ENCODE data around the gene PDE1C. TPM values are rescaled to one million over a fixed set of nuclear protein-coding genes. Genes with fewer than 3 reads are reported as not detected.

Gene PDE1C
- total RNA-seq, 1 donor from 2014 or later, result 0.26 TPM

DNA sequence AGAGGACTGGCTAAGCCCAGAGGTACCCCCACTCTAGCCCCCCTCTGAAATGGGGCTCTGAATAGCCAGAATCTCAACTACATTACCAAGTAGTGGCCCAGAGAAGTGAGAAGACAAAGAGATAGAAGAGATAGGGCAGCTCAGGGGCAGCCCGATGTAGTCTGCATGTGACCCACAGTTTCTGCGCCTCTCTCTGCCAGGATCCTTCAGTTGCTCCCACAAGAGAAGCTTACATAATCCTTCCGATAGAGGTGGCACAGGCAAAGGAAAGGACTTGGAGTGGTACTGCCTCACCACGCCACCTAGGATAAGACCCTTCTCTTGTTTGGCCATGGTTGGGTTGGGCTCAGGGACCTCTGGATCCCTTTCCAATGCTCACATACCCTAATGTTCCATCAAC is 5.4 kb upstream of the PDE1C start:
- no peak for DNase-seq (ENCODE audit: low read depth, low spot score)
- Mint-ChIP-seq H3K9me3 (no peaks in the 10 kb centered on the region), H3K27ac (ENCODE audit: unreplicated experiment) (no peak overlapping the region), H3K4me3 (no peak overlapping the region), H3K4me1 (peaks cover 5% of the 10 kb centered on the region), H3K27me3 (ENCODE audit: low read depth) (peaks cover 46% of the 10 kb centered on the region), H3K36me3 (ENCODE audit: low read depth) (no peaks in the 10 kb centered on the region)
- TF ChIP-seq, protein P1, sequence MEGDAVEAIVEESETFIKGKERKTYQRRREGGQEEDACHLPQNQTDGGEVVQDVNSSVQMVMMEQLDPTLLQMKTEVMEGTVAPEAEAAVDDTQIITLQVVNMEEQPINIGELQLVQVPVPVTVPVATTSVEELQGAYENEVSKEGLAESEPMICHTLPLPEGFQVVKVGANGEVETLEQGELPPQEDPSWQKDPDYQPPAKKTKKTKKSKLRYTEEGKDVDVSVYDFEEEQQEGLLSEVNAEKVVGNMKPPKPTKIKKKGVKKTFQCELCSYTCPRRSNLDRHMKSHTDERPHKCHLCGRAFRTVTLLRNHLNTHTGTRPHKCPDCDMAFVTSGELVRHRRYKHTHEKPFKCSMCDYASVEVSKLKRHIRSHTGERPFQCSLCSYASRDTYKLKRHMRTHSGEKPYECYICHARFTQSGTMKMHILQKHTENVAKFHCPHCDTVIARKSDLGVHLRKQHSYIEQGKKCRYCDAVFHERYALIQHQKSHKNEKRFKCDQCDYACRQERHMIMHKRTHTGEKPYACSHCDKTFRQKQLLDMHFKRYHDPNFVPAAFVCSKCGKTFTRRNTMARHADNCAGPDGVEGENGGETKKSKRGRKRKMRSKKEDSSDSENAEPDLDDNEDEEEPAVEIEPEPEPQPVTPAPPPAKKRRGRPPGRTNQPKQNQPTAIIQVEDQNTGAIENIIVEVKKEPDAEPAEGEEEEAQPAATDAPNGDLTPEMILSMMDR (conservative IDR thresholded peaks at IDR 0.05), result no peak

DNA sequence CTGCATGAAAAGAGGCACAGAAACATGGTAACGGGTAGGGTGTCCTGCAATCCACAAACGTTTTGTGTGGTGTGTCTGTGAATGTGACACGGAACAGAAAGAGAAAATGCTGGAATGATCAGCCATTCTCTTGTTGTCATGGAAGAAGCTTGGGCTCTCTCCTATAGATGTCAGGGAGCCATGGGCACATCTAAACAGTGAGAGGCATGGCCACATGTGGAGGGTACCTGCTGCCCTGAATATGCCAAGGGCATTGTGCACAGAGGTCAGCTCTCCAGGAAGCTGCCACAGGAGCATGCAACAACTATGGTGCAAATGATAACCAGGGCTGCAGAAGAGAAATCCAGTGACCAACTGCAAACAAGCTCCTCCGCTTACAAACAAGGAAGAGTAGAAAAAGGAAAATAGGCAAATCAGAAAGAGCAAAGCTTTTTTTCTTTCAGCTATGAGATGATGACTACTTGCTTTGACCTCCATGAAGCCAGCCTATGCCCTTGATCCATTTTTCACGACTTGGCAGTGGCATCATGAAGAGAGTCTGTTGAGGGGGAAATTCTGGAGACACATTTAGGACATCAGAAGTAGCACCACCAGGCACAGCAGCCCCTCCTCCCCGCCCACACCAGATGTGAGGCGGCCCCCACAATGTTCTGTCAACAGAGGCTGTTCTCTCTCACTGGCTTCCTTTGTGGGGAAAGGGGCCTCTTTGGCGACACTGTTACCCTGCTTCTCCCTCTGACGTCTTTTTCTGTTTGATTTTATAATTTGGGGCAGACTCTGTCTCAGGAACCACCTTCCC is 4.8 kb upstream of the PDE1C start:
- Mint-ChIP-seq H3K27me3 (ENCODE audit: low read depth) (peaks cover 52% of the 10 kb centered on the region), H3K36me3 (ENCODE audit: low read depth) (no peaks in the 10 kb centered on the region), H3K9me3 (no peaks in the 10 kb centered on the region)

DNA sequence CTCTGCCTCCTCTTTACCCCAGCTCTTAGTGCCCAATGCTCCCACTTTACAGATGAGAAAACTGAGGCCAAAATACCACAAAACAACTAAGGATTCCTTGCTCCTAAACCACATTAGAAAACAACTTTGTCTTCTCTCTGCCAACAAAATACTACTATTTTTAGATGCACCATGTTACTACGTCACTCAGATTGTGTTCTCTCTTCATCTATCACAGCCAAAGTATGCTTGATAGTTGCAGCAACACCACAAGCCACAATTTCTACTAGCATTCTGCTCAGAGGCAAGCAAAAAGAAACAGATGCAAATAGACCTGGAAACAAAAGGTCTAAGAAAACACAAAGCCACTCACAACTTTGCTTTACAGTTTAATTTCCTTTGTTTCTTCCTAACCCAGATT is 3.3 kb upstream of the PDE1C start:
- Mint-ChIP-seq H3K27ac (ENCODE audit: unreplicated experiment) (no peak overlapping the region), H3K4me1 (peaks cover 13% of the 10 kb centered on the region), H3K4me3 (no peak overlapping the region), H3K9me3 (no peaks in the 10 kb centered on the region), H3K27me3 (ENCODE audit: low read depth) (peaks cover 67% of the 10 kb centered on the region), H3K36me3 (ENCODE audit: low read depth) (no peaks in the 10 kb centered on the region)
- TF ChIP-seq, protein P1 (conservative IDR thresholded peaks at IDR 0.05), result no peak
- DNase-seq (ENCODE audit: low read depth, low spot score), result no peak

More for the DNA sequence above, 4.8 kb upstream of the PDE1C start:
- Mint-ChIP-seq H3K4me1 (peaks cover 11% of the 10 kb centered on the region), H3K4me3 (no peak overlapping the region), H3K27ac (ENCODE audit: unreplicated experiment) (no peak overlapping the region)
- TF ChIP-seq, protein P1 (conservative IDR thresholded peaks at IDR 0.05), result no peak
- no peak for DNase-seq (ENCODE audit: low read depth, low spot score)

DNA sequence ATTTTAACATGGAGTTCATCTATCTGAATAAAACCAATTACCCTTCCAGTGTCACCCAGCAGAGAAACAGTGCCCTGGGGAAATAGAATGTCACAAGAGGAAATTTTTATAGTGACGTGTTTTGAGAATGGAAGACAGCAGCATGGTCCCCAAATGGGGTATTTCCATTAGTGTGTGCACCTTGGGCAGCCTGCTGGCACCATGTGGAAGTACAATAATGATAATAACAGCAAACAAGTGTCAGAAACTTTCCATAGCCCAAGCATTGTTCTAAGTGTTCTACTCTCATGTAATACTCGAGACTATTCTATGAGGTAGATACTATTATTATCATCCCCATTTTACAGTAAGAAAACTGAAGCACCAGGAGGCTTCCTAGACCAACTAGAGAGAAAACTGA is 2.2 kb upstream of the PDE1C start:
- peak overlapping the region; percentile 54 for H3K4me3 Mint-ChIP-seq
- peaks cover 13% of the 10 kb centered on the region for H3K4me1 Mint-ChIP-seq
- no peaks in the 10 kb centered on the region for H3K36me3 Mint-ChIP-seq (ENCODE audit: low read depth)
- TF ChIP-seq, protein P1 (conservative IDR thresholded peaks at IDR 0.05), result peak; percentile 46
- H3K9me3 Mint-ChIP-seq, result no peaks in the 10 kb centered on the region
- no peak for DNase-seq (ENCODE audit: low read depth, low spot score)
- no peak overlapping the region for H3K27ac Mint-ChIP-seq (ENCODE audit: unreplicated experiment)
- H3K27me3 Mint-ChIP-seq (ENCODE audit: low read depth), result peaks cover 75% of the 10 kb centered on the region

- Mint-ChIP-seq H3K27me3 (ENCODE audit: low read depth) (peaks cover 83% of the 10 kb centered on the region), H3K4me1 (peaks cover 13% of the 10 kb centered on the region), H3K36me3 (ENCODE audit: low read depth) (no peaks in the 10 kb centered on the region), H3K27ac (ENCODE audit: unreplicated experiment) (no peak overlapping the region), H3K4me3 (peak overlapping the region; percentile 81), H3K9me3 (no peaks in the 10 kb centered on the region)
- TF ChIP-seq, protein P1 (conservative IDR thresholded peaks at IDR 0.05), result no peak
- DNase-seq (ENCODE audit: low read depth, low spot score), result no peak
Observed at GRCh38 chr7:32071466-32072091, 1.4 kb upstream of the PDE1C start.
